K562 (cell line): ENCODE results near the gene RFESD. TPM values are rescaled to one million over a fixed set of nuclear protein-coding genes. Genes with fewer than 3 reads are reported as not detected.

Source experiments
- ARID1B ChIP-seq: fragments of 450-650 bp; IDR thresholded peaks from 2 replicates; pipeline ENCODE4 v1.6.1; 2016; ENCODE audit warnings: antibody characterized with exemption, mild to moderate bottlenecking, inconsistent platforms
- EP400 ChIP-seq: fragments of 450-650 bp; IDR thresholded peaks from 2 replicates; pipeline ENCODE4 v1.6.1; 2017; ENCODE audit warnings: antibody characterized with exemption, mild to moderate bottlenecking, moderate library complexity
- MIER1 ChIP-seq: fragments of 450-650 bp; IDR thresholded peaks from 2 replicates; pipeline ENCODE4 v1.6.1; 2016; ENCODE audit warnings: antibody characterized with exemption, mild to moderate bottlenecking, low read depth
- MXI1 ChIP-seq: IDR thresholded peaks from 2 replicates; pipeline ENCODE4 v1.6.1; 2011; ENCODE audit warnings: low read depth, mild to moderate bottlenecking, improper control_type of control experiment, low read length
- POLR2B ChIP-seq: fragments of 450-650 bp; IDR thresholded peaks from 2 replicates; pipeline ENCODE4 v1.6.1; 2018; ENCODE audit warnings: low read depth; ENCODE audit not compliant: partially characterized antibody
- SPI1 ChIP-seq: IDR thresholded peaks from 2 replicates; pipeline ENCODE4 v1.6.1; 2011; ENCODE audit warnings: low read depth, low read length, control low read depth, borderline replicate concordance
- TBP ChIP-seq: optimal IDR thresholded peaks from 2 replicates; pipeline ENCODE3; 2011; ENCODE audit warnings: low read depth, low read length, improper control_type of control experiment
- ZNF282 ChIP-seq: sonication (generic); formaldehyde crosslinking; IDR thresholded peaks from 2 replicates; pipeline ENCODE4 v1.8.1; 2023; ENCODE audit warnings: missing genetic modification reagents
- ZNF316 ChIP-seq: fragments of 450-650 bp; IDR thresholded peaks from 2 replicates; pipeline ENCODE4 v1.6.1; 2016
- polyA plus RNA-seq, 8 experiments: library from polyadenylated mRNA; depleted of rRNA in 4 of 8; stranded (reverse) in 5 of 8; unstranded in 3 of 8; fragments of >200 nt; fragmentation: Nextera tagmentation in 2 of 8; fragmentation: Illumina TruSeq in 1 of 8; extraction: Ambion mirVana in 2 of 8; extraction: Trizol in 1 of 8; gene quantifications; 2 replicates each; pipeline versions ENCODE4 v1.2.1 to v1.2.3, GENCODE V29; 2011 to 2014; ENCODE audit warnings: inconsistent platforms in 1 of 8, missing spikeins in 1 of 8
- total RNA-seq, 7 experiments: library from RNA; depleted of rRNA in 6 of 7; stranded (reverse); fragments of >200 nt in 6 of 7; fragmentation: Illumina TruSeq in 2 of 7; extraction: Trizol in 2 of 7; gene quantifications; 2 replicates each; pipeline versions ENCODE4 v1.2.1 to v1.2.3, GENCODE V29; 2011 to 2021; ENCODE audit warnings: low replicate concordance in 1 of 7
- TF ChIP-seq, protein P1 (sequence below), 2 experiments: fragments of 450-650 bp; formaldehyde crosslinking in 1 of 2; IDR thresholded peaks; 2 replicates each; pipeline versions ENCODE4 v1.4.0 to v1.6.1; 2014 to 2020; ENCODE audit warnings: mild to moderate bottlenecking in 2 of 2, borderline replicate concordance in 1 of 2, low read depth in 1 of 2
- TF ChIP-seq, protein P2 (sequence below): IDR thresholded peaks from 3 replicates; pipeline ENCODE4 v1.6.1; 2011; ENCODE audit warnings: borderline replicate concordance, mild to moderate bottlenecking, moderate library complexity; ENCODE audit not compliant: insufficient read length; ENCODE audit errors: extremely low read depth
- TF ChIP-seq, protein P3 (sequence below): fragments of 450-650 bp; formaldehyde crosslinking; IDR thresholded peaks from 2 replicates; pipeline ENCODE4 v1.4.0; 2020; ENCODE audit warnings: mild to moderate bottlenecking, moderate library complexity
- TF ChIP-seq, protein P4 (sequence below): fragments of 450-650 bp; formaldehyde crosslinking; IDR thresholded peaks from 2 replicates; pipeline ENCODE4 v1.4.0; 2020; ENCODE audit warnings: mild to moderate bottlenecking, moderate library complexity

The RFESD gene
- total and polyA plus RNA-seq, 9 of the 15 experiments (the other 6 are each of a cell fraction or from before 2014, with no cell fraction given) = 62.3 to 600 (median 140) TPM

DNA sequence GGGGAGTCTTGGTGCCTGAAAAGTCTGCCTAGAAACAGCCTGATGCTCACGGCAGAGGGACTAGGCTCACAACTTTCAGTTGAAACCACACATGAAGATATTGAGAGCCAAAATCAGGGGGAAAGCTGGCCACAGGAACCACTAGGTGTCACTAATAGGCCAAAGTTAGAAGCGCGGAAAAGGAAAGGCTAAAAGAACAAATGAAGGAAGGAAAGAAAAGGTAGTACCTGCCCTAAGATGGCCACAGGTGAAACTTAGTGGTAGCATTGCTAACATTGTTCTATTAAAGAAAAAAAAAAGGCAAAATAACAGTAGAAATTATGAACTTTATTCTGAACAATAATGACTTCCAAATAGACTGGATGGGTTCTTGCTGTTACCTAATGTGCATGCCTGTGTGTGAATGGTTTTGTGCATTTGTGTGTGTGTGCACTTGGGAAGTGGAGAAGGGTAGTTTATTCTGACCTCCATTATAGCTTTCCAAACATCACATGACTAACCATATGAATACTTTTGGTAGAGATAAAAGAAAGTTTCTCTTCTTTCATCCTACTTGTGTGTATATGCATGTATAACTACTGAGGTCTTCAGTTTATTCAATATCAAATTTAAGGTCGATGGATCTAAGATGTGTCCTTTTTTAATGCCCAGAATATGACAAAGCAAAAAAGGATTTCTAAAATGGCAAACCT is 2.1 kb upstream of the RFESD start (continued):
- TF ChIP-seq, protein P1, sequence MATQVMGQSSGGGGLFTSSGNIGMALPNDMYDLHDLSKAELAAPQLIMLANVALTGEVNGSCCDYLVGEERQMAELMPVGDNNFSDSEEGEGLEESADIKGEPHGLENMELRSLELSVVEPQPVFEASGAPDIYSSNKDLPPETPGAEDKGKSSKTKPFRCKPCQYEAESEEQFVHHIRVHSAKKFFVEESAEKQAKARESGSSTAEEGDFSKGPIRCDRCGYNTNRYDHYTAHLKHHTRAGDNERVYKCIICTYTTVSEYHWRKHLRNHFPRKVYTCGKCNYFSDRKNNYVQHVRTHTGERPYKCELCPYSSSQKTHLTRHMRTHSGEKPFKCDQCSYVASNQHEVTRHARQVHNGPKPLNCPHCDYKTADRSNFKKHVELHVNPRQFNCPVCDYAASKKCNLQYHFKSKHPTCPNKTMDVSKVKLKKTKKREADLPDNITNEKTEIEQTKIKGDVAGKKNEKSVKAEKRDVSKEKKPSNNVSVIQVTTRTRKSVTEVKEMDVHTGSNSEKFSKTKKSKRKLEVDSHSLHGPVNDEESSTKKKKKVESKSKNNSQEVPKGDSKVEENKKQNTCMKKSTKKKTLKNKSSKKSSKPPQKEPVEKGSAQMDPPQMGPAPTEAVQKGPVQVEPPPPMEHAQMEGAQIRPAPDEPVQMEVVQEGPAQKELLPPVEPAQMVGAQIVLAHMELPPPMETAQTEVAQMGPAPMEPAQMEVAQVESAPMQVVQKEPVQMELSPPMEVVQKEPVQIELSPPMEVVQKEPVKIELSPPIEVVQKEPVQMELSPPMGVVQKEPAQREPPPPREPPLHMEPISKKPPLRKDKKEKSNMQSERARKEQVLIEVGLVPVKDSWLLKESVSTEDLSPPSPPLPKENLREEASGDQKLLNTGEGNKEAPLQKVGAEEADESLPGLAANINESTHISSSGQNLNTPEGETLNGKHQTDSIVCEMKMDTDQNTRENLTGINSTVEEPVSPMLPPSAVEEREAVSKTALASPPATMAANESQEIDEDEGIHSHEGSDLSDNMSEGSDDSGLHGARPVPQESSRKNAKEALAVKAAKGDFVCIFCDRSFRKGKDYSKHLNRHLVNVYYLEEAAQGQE (IDR thresholded peaks at IDR 0.05; ENCODE audit: borderline replicate concordance) = peak; percentile 77; the same call in 1 of the 2 replicates
- TF ChIP-seq, protein P1 (CRISPR knock-in tag; IDR thresholded peaks at IDR 0.05; ENCODE audit: low read depth) = no peak
- TF ChIP-seq, protein P2, sequence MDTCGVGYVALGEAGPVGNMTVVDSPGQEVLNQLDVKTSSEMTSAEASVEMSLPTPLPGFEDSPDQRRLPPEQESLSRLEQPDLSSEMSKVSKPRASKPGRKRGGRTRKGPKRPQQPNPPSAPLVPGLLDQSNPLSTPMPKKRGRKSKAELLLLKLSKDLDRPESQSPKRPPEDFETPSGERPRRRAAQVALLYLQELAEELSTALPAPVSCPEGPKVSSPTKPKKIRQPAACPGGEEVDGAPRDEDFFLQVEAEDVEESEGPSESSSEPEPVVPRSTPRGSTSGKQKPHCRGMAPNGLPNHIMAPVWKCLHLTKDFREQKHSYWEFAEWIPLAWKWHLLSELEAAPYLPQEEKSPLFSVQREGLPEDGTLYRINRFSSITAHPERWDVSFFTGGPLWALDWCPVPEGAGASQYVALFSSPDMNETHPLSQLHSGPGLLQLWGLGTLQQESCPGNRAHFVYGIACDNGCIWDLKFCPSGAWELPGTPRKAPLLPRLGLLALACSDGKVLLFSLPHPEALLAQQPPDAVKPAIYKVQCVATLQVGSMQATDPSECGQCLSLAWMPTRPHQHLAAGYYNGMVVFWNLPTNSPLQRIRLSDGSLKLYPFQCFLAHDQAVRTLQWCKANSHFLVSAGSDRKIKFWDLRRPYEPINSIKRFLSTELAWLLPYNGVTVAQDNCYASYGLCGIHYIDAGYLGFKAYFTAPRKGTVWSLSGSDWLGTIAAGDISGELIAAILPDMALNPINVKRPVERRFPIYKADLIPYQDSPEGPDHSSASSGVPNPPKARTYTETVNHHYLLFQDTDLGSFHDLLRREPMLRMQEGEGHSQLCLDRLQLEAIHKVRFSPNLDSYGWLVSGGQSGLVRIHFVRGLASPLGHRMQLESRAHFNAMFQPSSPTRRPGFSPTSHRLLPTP = no peak
- TF ChIP-seq, protein P3, sequence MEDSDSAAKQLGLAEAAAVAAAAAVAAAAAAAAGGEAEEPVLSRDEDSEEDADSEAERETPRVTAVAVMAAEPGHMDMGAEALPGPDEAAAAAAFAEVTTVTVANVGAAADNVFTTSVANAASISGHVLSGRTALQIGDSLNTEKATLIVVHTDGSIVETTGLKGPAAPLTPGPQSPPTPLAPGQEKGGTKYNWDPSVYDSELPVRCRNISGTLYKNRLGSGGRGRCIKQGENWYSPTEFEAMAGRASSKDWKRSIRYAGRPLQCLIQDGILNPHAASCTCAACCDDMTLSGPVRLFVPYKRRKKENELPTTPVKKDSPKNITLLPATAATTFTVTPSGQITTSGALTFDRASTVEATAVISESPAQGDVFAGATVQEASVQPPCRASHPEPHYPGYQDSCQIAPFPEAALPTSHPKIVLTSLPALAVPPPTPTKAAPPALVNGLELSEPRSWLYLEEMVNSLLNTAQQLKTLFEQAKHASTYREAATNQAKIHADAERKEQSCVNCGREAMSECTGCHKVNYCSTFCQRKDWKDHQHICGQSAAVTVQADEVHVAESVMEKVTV (CRISPR knock-in tag) = peak; percentile 71
- TF ChIP-seq SPI1 (no peak), TBP (no peak), EP400 (no peak), MXI1 (no peak), POLR2B (no peak), ZNF316 (no peak), MIER1 (no peak), ZNF282 (CRISPR knock-in tag) (no peak), ARID1B (no peak)
- TF ChIP-seq, protein P4, sequence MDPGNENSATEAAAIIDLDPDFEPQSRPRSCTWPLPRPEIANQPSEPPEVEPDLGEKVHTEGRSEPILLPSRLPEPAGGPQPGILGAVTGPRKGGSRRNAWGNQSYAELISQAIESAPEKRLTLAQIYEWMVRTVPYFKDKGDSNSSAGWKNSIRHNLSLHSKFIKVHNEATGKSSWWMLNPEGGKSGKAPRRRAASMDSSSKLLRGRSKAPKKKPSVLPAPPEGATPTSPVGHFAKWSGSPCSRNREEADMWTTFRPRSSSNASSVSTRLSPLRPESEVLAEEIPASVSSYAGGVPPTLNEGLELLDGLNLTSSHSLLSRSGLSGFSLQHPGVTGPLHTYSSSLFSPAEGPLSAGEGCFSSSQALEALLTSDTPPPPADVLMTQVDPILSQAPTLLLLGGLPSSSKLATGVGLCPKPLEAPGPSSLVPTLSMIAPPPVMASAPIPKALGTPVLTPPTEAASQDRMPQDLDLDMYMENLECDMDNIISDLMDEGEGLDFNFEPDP = no peak
